ENCODE measurements around the gene DCLK2.

DNA sequence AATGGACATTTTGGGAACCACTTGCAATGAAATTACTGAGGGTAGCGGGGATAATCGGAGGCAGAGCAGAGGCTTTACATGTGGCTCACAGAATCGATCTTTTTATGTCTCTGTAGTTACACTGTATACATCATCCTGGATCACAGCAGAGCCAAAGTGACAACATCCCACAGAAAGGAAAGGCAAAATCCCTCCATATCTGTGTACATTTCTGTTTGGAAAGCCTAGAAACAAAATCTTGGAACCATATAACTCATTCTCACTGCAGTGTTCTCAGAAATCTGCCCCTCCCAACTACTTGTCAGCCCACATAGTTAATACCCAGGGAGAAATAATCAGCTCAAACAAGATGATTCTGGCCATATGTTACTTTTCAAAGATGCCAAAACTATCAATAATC lies 211.6 kb downstream of the DCLK2 start:
- TF ChIP-seq CREB1 (IDR thresholded peaks at IDR 0.05; ENCODE audit: low read depth) (no peak), USF1 (IDR thresholded peaks at IDR 0.05) (no peak)
- TF ChIP-seq, protein P1, sequence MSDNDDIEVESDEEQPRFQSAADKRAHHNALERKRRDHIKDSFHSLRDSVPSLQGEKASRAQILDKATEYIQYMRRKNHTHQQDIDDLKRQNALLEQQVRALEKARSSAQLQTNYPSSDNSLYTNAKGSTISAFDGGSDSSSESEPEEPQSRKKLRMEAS (IDR thresholded peaks at IDR 0.05), result no peak
